Caco-2 (cell line): ENCODE results near the gene PRDM15. TPM values are rescaled to one million over a fixed set of nuclear protein-coding genes. Genes with fewer than 3 reads are reported as not detected.

Experiments used
- BruUV-seq: library from RNA; stranded (reverse); fragments of 400-500 nt; replicated peaks from 2 replicates; lab custom pipeline; 2021; lab: Mats Ljungman, UMichigan
- CTCF ChIA-PET: fragments of 300-600 bp; sonication (Branson Sonifier 250); formaldehyde crosslinking; loops from one replicate; lab custom pipeline; 2022; ENCODE audit warnings: antibody characterized with exemption; lab: Charles Lee
- POLR2A ChIA-PET: fragments of 300-600 bp; sonication (Branson Sonifier 250); formaldehyde crosslinking; loops from one replicate; lab custom pipeline; 2022; ENCODE audit warnings: antibody characterized with exemption; lab: Charles Lee
- DNase-seq, 2 experiments: peaks; one replicate each; pipeline versions ENCODE4 v3.0.0 to v3.0.0-alpha.2; 2020 to 2022
- H3K27me3 ChIP-seq: replicated peaks from 2 replicates; pipeline ENCODE4 v1.6.0; 2011; ENCODE audit warnings: low read length; ENCODE audit not compliant: control insufficient read depth, insufficient read depth
- H3K36me3 ChIP-seq: 2 replicates; pipeline ENCODE4 v1.5.1; 2011; ENCODE audit warnings: low read length; ENCODE audit not compliant: control insufficient read depth, insufficient read depth
- H3K4me1 ChIP-seq: fragments of 250-450 bp; sonication (Bioruptor Pico); 2 replicates; pipeline ENCODE4 v1.5.1; 2020; ENCODE audit warnings: mild to moderate bottlenecking
- H3K4me3 ChIP-seq: 2 replicates; pipeline ENCODE4 v1.5.1; 2011; ENCODE audit warnings: low read depth, mild to moderate bottlenecking, control low read depth, low read length
- H3K9me3 ChIP-seq: fragments of 250-450 bp; sonication (Bioruptor Pico); 2 replicates; pipeline ENCODE4 v1.5.1; 2020; ENCODE audit warnings: mild to moderate bottlenecking, moderate library complexity
- H3K27ac Mint-ChIP-seq: one replicate; pipeline ENCODE4 v1.8.0; 2022; ENCODE audit warnings: mixed read lengths; ENCODE audit not compliant: unreplicated experiment
- H3K27me3 Mint-ChIP-seq: one replicate; pipeline ENCODE4 v1.8.0; 2022; ENCODE audit warnings: mixed read lengths; ENCODE audit not compliant: insufficient read depth, unreplicated experiment
- H3K36me3 Mint-ChIP-seq: one replicate; pipeline ENCODE4 v1.8.0; 2022; ENCODE audit warnings: mild to moderate bottlenecking, mixed read lengths; ENCODE audit not compliant: insufficient read depth, unreplicated experiment
- H3K4me1 Mint-ChIP-seq: one replicate; pipeline ENCODE4 v1.8.0; 2022; ENCODE audit warnings: low read depth, mixed read lengths; ENCODE audit not compliant: unreplicated experiment
- H3K4me3 Mint-ChIP-seq: one replicate; pipeline ENCODE4 v1.8.0; 2022; ENCODE audit warnings: mild to moderate bottlenecking, moderate library complexity, mixed read lengths; ENCODE audit not compliant: unreplicated experiment
- H3K9me3 Mint-ChIP-seq: one replicate; pipeline ENCODE4 v1.8.0; 2022; ENCODE audit warnings: mixed read lengths; ENCODE audit not compliant: unreplicated experiment
- CTCF ChIP-seq, 2 experiments: fragments of 200-600 bp in 1 of 2; IDR thresholded peaks; 1 replicate in 1 of 2; 2 replicates in 1 of 2; pipeline versions ENCODE4 v1.5.1 to v1.8.0; 2011 to 2022; ENCODE audit warnings: antibody characterized with exemption in 1 of 2, control low read depth in 1 of 2, inconsistent platforms in 1 of 2, low read depth in 1 of 2, low read length in 1 of 2, mild to moderate bottlenecking in 1 of 2, moderate library complexity in 1 of 2; ENCODE audit not compliant: insufficient read depth in 1 of 2, severe bottlenecking in 1 of 2, unreplicated experiment in 1 of 2
- intact Hi-C: fragments of 100-400 bp; cut with micrococcal nuclease; formaldehyde crosslinking; loops from one replicate; pipeline ENCODE4 v1.10.0; 2022; ENCODE audit not compliant: unreplicated experiment
- total RNA-seq: library from RNA; stranded (reverse); gene quantifications from 2 replicates; pipeline ENCODE4 v1.2.3, GENCODE V29; 2022

The PRDM15 gene
- total RNA-seq, 1 experiment from 2014 or later, result 5.6 TPM

DNA sequence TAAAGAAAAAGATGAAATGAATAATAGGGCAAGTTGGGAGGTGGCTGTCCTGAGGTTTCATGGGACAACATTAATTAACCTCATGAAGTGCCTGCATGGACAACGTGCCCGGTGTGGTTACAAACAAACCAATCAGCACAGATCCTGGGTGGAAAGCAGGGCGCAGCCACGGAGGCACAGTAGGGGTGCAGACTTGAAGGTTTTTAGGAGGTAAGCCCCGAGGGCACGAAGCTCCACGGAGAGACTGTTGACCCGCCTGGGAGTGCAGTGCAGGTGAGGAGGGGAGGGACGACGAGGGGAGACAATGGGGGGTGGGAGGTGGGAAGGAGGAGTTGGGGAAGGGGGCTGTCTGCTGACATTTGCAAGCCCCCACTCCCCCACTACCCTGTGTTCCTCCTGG lies 110.0 kb downstream of the PRDM15 start:
- POLR2A ChIA-PET, result interaction anchor here (0.6 to 2.6 kb wide), 5 partner anchors 13 to 157 kb away, joined by 3 to 19 read pairs (median 3); no protein-coding TSS in a partner anchor
- no peak for TF ChIP-seq CTCF (IDR thresholded peaks at IDR 0.05; ENCODE audit: insufficient read depth in 1 of 2, low read depth in 1 of 2, low read length in 1 of 2, severe bottlenecking in 1 of 2, unreplicated experiment in 1 of 2)
- CTCF ChIA-PET, result interaction anchor here (0.6 to 3.9 kb wide), 14 partner anchors 9 to 157 kb away, joined by 3 to 61 read pairs (median 6); no protein-coding TSS in a partner anchor
- Histone ChIP-seq H3K4me3 (peak overlapping the region; percentile 36), H3K4me1 (peaks cover 35% of the 10 kb centered on the region), H3K36me3 (no peaks in the 10 kb centered on the region), H3K27me3 (no peaks in the 10 kb centered on the region), H3K9me3 (no peaks in the 10 kb centered on the region)
- no peaks in the 10 kb centered on the region for H3K27me3 Mint-ChIP-seq
- peak overlapping the region; percentile 94 for H3K27ac Mint-ChIP-seq
- DNase-seq, result no peak
- intact Hi-C loops, result loop anchor here (2.0 kb wide), 1 partner anchor 156 kb away; no protein-coding TSS in a partner anchor
- H3K4me1 Mint-ChIP-seq, result peaks cover 64% of the 10 kb centered on the region
- H3K4me3 Mint-ChIP-seq, result peak overlapping the region; percentile 90
- H3K36me3 Mint-ChIP-seq, result peaks cover 14% of the 10 kb centered on the region
- no TSS peak for BruUV-seq
- H3K9me3 Mint-ChIP-seq, result no peaks in the 10 kb centered on the region

DNA sequence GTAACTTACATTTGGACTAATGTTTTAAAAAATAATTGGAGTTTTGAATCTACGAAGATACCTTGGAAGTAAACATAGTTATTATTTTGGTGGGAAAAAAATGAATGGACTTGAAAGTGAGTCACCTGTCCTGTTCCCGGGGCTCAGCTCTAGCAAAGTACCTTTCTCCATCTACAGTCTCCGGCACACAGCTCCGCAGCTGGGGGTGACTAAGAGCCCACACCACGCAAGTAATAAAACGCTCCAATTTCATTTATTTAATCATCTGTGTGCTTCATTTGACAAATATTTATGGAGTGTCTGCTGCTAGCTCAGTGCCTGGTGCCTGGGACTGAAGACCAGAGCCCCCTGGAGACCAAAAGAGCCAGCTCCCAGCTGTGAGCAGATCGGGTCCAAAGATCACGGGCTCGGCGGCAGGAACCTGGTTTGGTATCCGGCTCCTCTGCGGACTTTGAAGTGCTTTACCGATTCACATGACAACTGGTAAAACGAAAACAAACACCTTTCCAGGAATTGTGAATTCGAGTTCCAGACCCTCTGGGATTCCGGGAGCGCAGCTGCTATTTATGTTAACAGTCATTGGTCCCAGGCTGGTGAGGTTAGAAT lies 110.6 kb downstream of the PRDM15 start:
- no peaks in the 10 kb centered on the region for H3K27me3 ChIP-seq
- intact Hi-C loops, result loop anchor here (1.0 to 2.0 kb wide), 5 partner anchors 10 to 156 kb away; no protein-coding TSS in a partner anchor
- Mint-ChIP-seq H3K4me1 (peaks cover 64% of the 10 kb centered on the region), H3K27me3 (no peaks in the 10 kb centered on the region), H3K9me3 (no peaks in the 10 kb centered on the region), H3K4me3 (peak overlapping the region; percentile 90), H3K36me3 (peaks cover 14% of the 10 kb centered on the region), H3K27ac (peak overlapping the region; percentile 94)
- H3K9me3 ChIP-seq, result no peaks in the 10 kb centered on the region
- ChIA-PET CTCF (interaction anchor here (0.5 to 3.9 kb wide), 17 partner anchors 10 to 164 kb away, joined by 3 to 61 read pairs (median 5); no protein-coding TSS in a partner anchor), POLR2A (interaction anchor here (0.6 to 2.6 kb wide), 6 partner anchors 13 to 156 kb away, joined by 3 to 19 read pairs (median 4); no protein-coding TSS in a partner anchor)
- H3K36me3 ChIP-seq, result no peaks in the 10 kb centered on the region
- peak; percentile 91 to 93 for DNase-seq
- peak; percentile 41 to 68 for TF ChIP-seq CTCF (IDR thresholded peaks at IDR 0.05; ENCODE audit: insufficient read depth in 1 of 2, low read depth in 1 of 2, low read length in 1 of 2, severe bottlenecking in 1 of 2, unreplicated experiment in 1 of 2)
- BruUV-seq, result no TSS peak
- peaks cover 40% of the 10 kb centered on the region for H3K4me1 ChIP-seq
- peak overlapping the region; percentile 90 for H3K4me3 ChIP-seq

- intact Hi-C loops, result loop anchor here (1.0 to 2.0 kb wide), 5 partner anchors 10 to 155 kb away; no protein-coding TSS in a partner anchor
- no peaks in the 10 kb centered on the region for H3K27me3 Mint-ChIP-seq
- Histone ChIP-seq H3K36me3 (no peaks in the 10 kb centered on the region), H3K27me3 (no peaks in the 10 kb centered on the region), H3K4me3 (peak overlapping the region; percentile 90), H3K4me1 (peaks cover 47% of the 10 kb centered on the region), H3K9me3 (no peaks in the 10 kb centered on the region)
- peak overlapping the region; percentile 90 for H3K4me3 Mint-ChIP-seq
- ChIA-PET POLR2A (interaction anchor here (0.6 to 2.6 kb wide), 10 partner anchors 9 to 155 kb away, joined by 3 to 19 read pairs (median 4); no protein-coding TSS in a partner anchor), CTCF (interaction anchor here (0.5 to 3.9 kb wide), 15 partner anchors 10 to 163 kb away, joined by 3 to 61 read pairs (median 6); no protein-coding TSS in a partner anchor)
- H3K27ac Mint-ChIP-seq, result peak overlapping the region; percentile 94
- peaks cover 70% of the 10 kb centered on the region for H3K4me1 Mint-ChIP-seq
- no TSS peak for BruUV-seq
- peak in 1 of 2 experiments; percentile 37 for DNase-seq
- peaks cover 14% of the 10 kb centered on the region for H3K36me3 Mint-ChIP-seq
- no peak for TF ChIP-seq CTCF (IDR thresholded peaks at IDR 0.05; ENCODE audit: insufficient read depth in 1 of 2, low read depth in 1 of 2, low read length in 1 of 2, severe bottlenecking in 1 of 2, unreplicated experiment in 1 of 2)
- H3K9me3 Mint-ChIP-seq, result no peaks in the 10 kb centered on the region
These were observed 111.3 kb downstream of the PRDM15 start for GRCh38 chr21:41767606-41768436.
